K562 (cell line): ENCODE measurements around the gene TMEM208. TPM values are rescaled to one million over a fixed set of nuclear protein-coding genes. Genes with fewer than 3 reads are reported as not detected.

Experiments used
- BRF2 ChIP-seq: IDR thresholded peaks from 3 replicates; pipeline ENCODE4 v1.6.1; 2011; ENCODE audit warnings: borderline replicate concordance, mild to moderate bottlenecking; ENCODE audit not compliant: insufficient read length, insufficient read depth
- CGGBP1 ChIP-seq: fragments of 250-450 bp; sonication (Bioruptor Pico); IDR thresholded peaks from 2 replicates; pipeline ENCODE4 v1.9.0; 2021; ENCODE audit warnings: mild to moderate bottlenecking
- CSDE1 ChIP-seq, 2 experiments: fragments of 450-650 bp; IDR thresholded peaks; 2 replicates each; pipeline ENCODE4 v1.6.1; 2016; ENCODE audit warnings: mild to moderate bottlenecking in 1 of 2
- FOSL1 ChIP-seq: fragments of 200-800 bp; sonication (Bioruptor generic); conservative IDR thresholded peaks from 2 replicates; pipeline ENCODE4 v1.6.1; 2016; ENCODE audit warnings: missing genetic modification characterization, missing compliant biosample characterization
- GABPB1 ChIP-seq: sonication (generic); formaldehyde crosslinking; IDR thresholded peaks from 2 replicates; pipeline ENCODE4 v1.8.0; 2022; ENCODE audit warnings: mild to moderate bottlenecking, missing genetic modification reagents
- GATAD2B ChIP-seq: fragments of 450-650 bp; IDR thresholded peaks from 2 replicates; pipeline ENCODE4 v1.6.1; 2017; ENCODE audit warnings: mild to moderate bottlenecking, borderline replicate concordance
- HMGN3 ChIP-seq: IDR thresholded peaks from 2 replicates; pipeline ENCODE4 v1.6.1; 2011; ENCODE audit warnings: borderline replicate concordance, low read depth, mild to moderate bottlenecking, mixed read lengths, low read length; ENCODE audit not compliant: insufficient read length; ENCODE audit errors: extremely low read depth
- IRF1 ChIP-seq: sonication (generic); formaldehyde crosslinking; IDR thresholded peaks from 2 replicates; pipeline ENCODE4 v1.8.0; 2022; ENCODE audit warnings: missing genetic modification reagents, mild to moderate bottlenecking, borderline replicate concordance
- KDM4B ChIP-seq, 2 experiments: fragments of 450-650 bp in 1 of 2; sonication (generic) in 1 of 2; IDR thresholded peaks; 2 replicates each; pipeline ENCODE4 v1.6.1; 2016 to 2017; ENCODE audit warnings: borderline replicate concordance in 2 of 2, antibody characterized with exemption in 1 of 2, low read depth in 1 of 2, mild to moderate bottlenecking in 1 of 2
- MAZ ChIP-seq, 2 experiments: fragments of 450-650 bp in 1 of 2; sonication (generic) in 1 of 2; formaldehyde crosslinking; IDR thresholded peaks in 1 of 2; conservative IDR thresholded peaks in 1 of 2; 2 replicates each; pipeline versions ENCODE4 v1.4.0 to v1.5.0; 2020; ENCODE audit warnings: mild to moderate bottlenecking in 1 of 2, missing genetic modification reagents in 1 of 2
- MCM2 ChIP-seq: fragments of 450-650 bp; IDR thresholded peaks from 2 replicates; pipeline ENCODE4 v1.6.1; 2017; ENCODE audit warnings: low read depth, mild to moderate bottlenecking
- MXI1 ChIP-seq: IDR thresholded peaks from 2 replicates; pipeline ENCODE4 v1.6.1; 2011; ENCODE audit warnings: low read depth, mild to moderate bottlenecking, improper control_type of control experiment, low read length
- NFATC3 ChIP-seq: fragments of 450-650 bp; IDR thresholded peaks from 2 replicates; pipeline ENCODE4 v1.6.1; 2017; ENCODE audit warnings: mild to moderate bottlenecking
- PREB ChIP-seq: sonication (generic); formaldehyde crosslinking; IDR thresholded peaks from 2 replicates; pipeline ENCODE4 v1.8.1; 2023; ENCODE audit warnings: mild to moderate bottlenecking, missing genetic modification reagents
- RFX1 ChIP-seq: fragments of 450-650 bp; IDR thresholded peaks from 2 replicates; pipeline ENCODE4 v1.6.1; 2016; ENCODE audit warnings: mild to moderate bottlenecking, moderate library complexity
- SMC3 ChIP-seq: conservative IDR thresholded peaks from 2 replicates; pipeline ENCODE4 v1.6.1; 2011; ENCODE audit warnings: low read depth, low read length, improper control_type of control experiment; ENCODE audit not compliant: insufficient read depth
- SNRNP70 ChIP-seq: fragments of 200-400 bp; formaldehyde crosslinking; optimal IDR thresholded peaks from 2 replicates; pipeline ENCODE3; 2017; ENCODE audit warnings: low read depth, low read length
- THAP12 ChIP-seq: fragments of 250-450 bp; sonication (Bioruptor Pico); IDR thresholded peaks from 2 replicates; pipeline ENCODE4 v1.9.0; 2021; ENCODE audit warnings: mild to moderate bottlenecking, inconsistent platforms
- THRA ChIP-seq: fragments of 450-650 bp; IDR thresholded peaks from 2 replicates; pipeline ENCODE4 v1.6.1; 2017; ENCODE audit warnings: mild to moderate bottlenecking, moderate library complexity
- ZFX ChIP-seq: sonication (generic); formaldehyde crosslinking; IDR thresholded peaks from 2 replicates; pipeline ENCODE4 v1.8.0; 2022; ENCODE audit warnings: mild to moderate bottlenecking, missing genetic modification reagents, moderate library complexity
- ZNF766 ChIP-seq: fragments of 200-800 bp; sonication (Bioruptor generic); conservative IDR thresholded peaks from 2 replicates; pipeline ENCODE4 v1.6.1; 2016; ENCODE audit warnings: missing genetic modification characterization, missing compliant biosample characterization
- polyA plus RNA-seq, 8 experiments: library from polyadenylated mRNA; depleted of rRNA in 4 of 8; stranded (reverse) in 5 of 8; unstranded in 3 of 8; fragments of >200 nt; fragmentation: Nextera tagmentation in 2 of 8; fragmentation: Illumina TruSeq in 1 of 8; extraction: Ambion mirVana in 2 of 8; extraction: Trizol in 1 of 8; gene quantifications; 2 replicates each; pipeline versions ENCODE4 v1.2.1 to v1.2.3, GENCODE V29; 2011 to 2014; ENCODE audit warnings: inconsistent platforms in 1 of 8, missing spikeins in 1 of 8
- total RNA-seq, 7 experiments: library from RNA; depleted of rRNA in 6 of 7; stranded (reverse); fragments of >200 nt in 6 of 7; fragmentation: Illumina TruSeq in 2 of 7; extraction: Trizol in 2 of 7; gene quantifications; 2 replicates each; pipeline versions ENCODE4 v1.2.1 to v1.2.3, GENCODE V29; 2011 to 2021; ENCODE audit warnings: low replicate concordance in 1 of 7

TMEM208 gene
- total and polyA plus RNA-seq, 9 of the 15 experiments (the other 6 are each of a cell fraction or from before 2014, with no cell fraction given): 31.8 to 239 (median 54.3) TPM

- TF ChIP-seq PREB (CRISPR knock-in tag) (no peak), BRF2 (no peak), RFX1 (no peak), CSDE1 (IDR thresholded peaks at IDR 0.05) (no peak), ZNF766 (CRISPR knock-in tag) (0 out of 2 replicates have a peak, but pooled peaks have one; percentile 86), THRA (no peak), NFATC3 (no peak), ZFX (peak; percentile 76), IRF1 (CRISPR knock-in tag) (no peak), HMGN3 (no peak), GATAD2B (peak; percentile 56; the same call in 1 of the 2 replicates), MCM2 (no peak), KDM4B (IDR thresholded peaks at IDR 0.05; ENCODE audit: borderline replicate concordance in 2 of 2, low read depth in 1 of 2) (no peak), FOSL1 (peak; percentile 75), SNRNP70 (no peak), THAP12 (no peak), MAZ (CRISPR knock-in tag; conservative IDR thresholded peaks at IDR 0.05 in 1 of 2, IDR thresholded peaks at IDR 0.05 in 1 of 2) (peak; percentile 96 to 98), CGGBP1 (CRISPR knock-in tag) (no peak), GABPB1 (peak; percentile 81), SMC3 (no peak), MXI1 (peak; percentile 55; the same call in 1 of the 2 replicates)
These were observed 19.3 kb downstream of the TMEM208 start (continued) for GRCh38 chr16:67246081-67246755.
